IMR-90 (cell line): ENCODE data around the gene SMKR1. TPM values are rescaled to one million over a fixed set of nuclear protein-coding genes. Genes with fewer than 3 reads are reported as not detected.

Experiments
- ATAC-seq: fragments of 200-7000 bp; cut with Tn5 transposase; 2 replicates; pipeline ENCODE4 v1.9.1; 2020; ENCODE audit warnings: low read depth, mild to moderate bottlenecking, moderate library complexity
- BruUV-seq: library from RNA; stranded (reverse); fragments of 400-500 nt; replicated peaks from 2 replicates; lab custom pipeline; 2021; lab: Mats Ljungman, UMichigan
- CTCF ChIA-PET: fragments of 300-600 bp; formaldehyde crosslinking; extraction: SDS; loops from one replicate; lab custom pipeline; 2021; ENCODE audit warnings: antibody characterized with exemption; lab: Yijun Ruan, JAX
- POLR2A ChIA-PET: fragments of 300-600 bp; sonication (Branson Sonifier 250); formaldehyde crosslinking; loops from one replicate; lab custom pipeline; 2022; ENCODE audit warnings: antibody characterized with exemption; ENCODE audit not compliant: unreplicated experiment; lab: Charles Lee
- DNase-seq: peaks from one replicate; pipeline ENCODE4 v3.0.0; 2013
- H2AFZ ChIP-seq: replicated peaks from 2 replicates; pipeline ENCODE3; 2013; ENCODE audit warnings: low read length, mild to moderate bottlenecking; ENCODE audit not compliant: poor library complexity
- H2AK5ac ChIP-seq: 2 replicates; pipeline ENCODE4 v1.6.1; 2013; ENCODE audit warnings: low read depth, low read length, inconsistent platforms
- H2AK9ac ChIP-seq: replicated peaks from 2 replicates; pipeline ENCODE3; 2013; ENCODE audit warnings: mild to moderate bottlenecking, low read depth, low read length, moderate library complexity; ENCODE audit not compliant: poor library complexity
- H2BK120ac ChIP-seq: 2 replicates; pipeline ENCODE4 v1.6.1; 2013; ENCODE audit warnings: low read depth, low read length, inconsistent platforms
- H2BK15ac ChIP-seq: 3 replicates; pipeline ENCODE4 v1.6.1; 2013; ENCODE audit warnings: low read depth, low read length, inconsistent platforms
- H2BK20ac ChIP-seq: 2 replicates; pipeline ENCODE4 v1.6.1; 2013; ENCODE audit warnings: low read depth, mild to moderate bottlenecking, inconsistent platforms, low read length, moderate library complexity
- H2BK5ac ChIP-seq: 2 replicates; pipeline ENCODE4 v1.6.1; 2013; ENCODE audit warnings: mild to moderate bottlenecking, low read depth, low read length, inconsistent platforms; ENCODE audit not compliant: poor library complexity, severe bottlenecking
- H3K14ac ChIP-seq: replicated peaks from 2 replicates; pipeline ENCODE4 v1.6.1; 2013; ENCODE audit warnings: low read depth, low read length, inconsistent platforms
- H3K18ac ChIP-seq: 2 replicates; pipeline ENCODE4 v1.6.1; 2013; ENCODE audit warnings: low read depth, low read length, control low read depth
- H3K23ac ChIP-seq: 2 replicates; pipeline ENCODE4 v1.6.1; 2013; ENCODE audit warnings: low read depth, low read length, inconsistent platforms
- H3K27ac ChIP-seq: 2 replicates; pipeline ENCODE4 v1.5.1; 2013; ENCODE audit warnings: mild to moderate bottlenecking, control low read depth, low read length; ENCODE audit not compliant: insufficient read depth
- H3K27me3 ChIP-seq: 2 replicates; pipeline ENCODE4 v1.6.1; 2013; ENCODE audit warnings: low read length; ENCODE audit not compliant: control insufficient read depth, insufficient read depth
- H3K36me3 ChIP-seq: 2 replicates; pipeline ENCODE4 v1.6.1; 2013; ENCODE audit warnings: low read length, mixed read lengths; ENCODE audit not compliant: control insufficient read depth, insufficient read depth
- H3K4ac ChIP-seq: 2 replicates; pipeline ENCODE4 v1.6.1; 2013; ENCODE audit warnings: low read depth, low read length, inconsistent platforms
- H3K4me1 ChIP-seq: 2 replicates; pipeline ENCODE4 v1.6.1; 2013; ENCODE audit warnings: low read length, mixed read lengths; ENCODE audit not compliant: control insufficient read depth, insufficient read depth
- H3K4me2 ChIP-seq: 2 replicates; pipeline ENCODE4 v1.6.1; 2013; ENCODE audit warnings: low read depth, mild to moderate bottlenecking, control low read depth, low read length, moderate library complexity
- H3K4me3 ChIP-seq: 2 replicates; pipeline ENCODE4 v1.5.1; 2013; ENCODE audit warnings: low read depth, mild to moderate bottlenecking, control low read depth, low read length, moderate library complexity; ENCODE audit not compliant: insufficient read depth
- H3K56ac ChIP-seq: 2 replicates; pipeline ENCODE4 v1.6.1; 2013; ENCODE audit warnings: low read length, inconsistent platforms; ENCODE audit not compliant: insufficient read depth; ENCODE audit errors: extremely low read depth
- H3K79me1 ChIP-seq, 2 experiments: 2 replicates each; pipeline ENCODE4 v1.6.1; 2013; ENCODE audit warnings: low read length in 2 of 2, inconsistent platforms in 1 of 2, low read depth in 1 of 2
- H3K9ac ChIP-seq: 2 replicates; pipeline ENCODE4 v1.6.1; 2013; ENCODE audit warnings: low read depth, low read length, control low read depth
- H3K9me1 ChIP-seq: 2 replicates; pipeline ENCODE4 v1.6.1; 2013; ENCODE audit warnings: low read length, inconsistent platforms; ENCODE audit not compliant: insufficient read depth
- H3K9me3 ChIP-seq: 2 replicates; pipeline ENCODE4 v1.6.1; 2013; ENCODE audit warnings: low read length; ENCODE audit not compliant: control insufficient read depth, insufficient read depth
- H4K20me1 ChIP-seq: 2 replicates; pipeline ENCODE4 v1.6.1; 2013; ENCODE audit warnings: low read length, inconsistent platforms; ENCODE audit not compliant: insufficient read depth
- H4K5ac ChIP-seq: 2 replicates; pipeline ENCODE4 v1.6.1; 2013; ENCODE audit warnings: mild to moderate bottlenecking, low read depth, low read length, control low read depth
- H4K8ac ChIP-seq, 2 experiments: 2 replicates each; pipeline ENCODE4 v1.6.1; 2013; ENCODE audit warnings: low read depth in 2 of 2, low read length in 2 of 2, control low read depth in 1 of 2, inconsistent platforms in 1 of 2
- H4K91ac ChIP-seq: 2 replicates; pipeline ENCODE4 v1.6.1; 2013; ENCODE audit warnings: low read depth, low read length, inconsistent platforms; ENCODE audit not compliant: insufficient read depth
- BHLHE40 ChIP-seq: fragments of 150-350 bp; IDR thresholded peaks from 2 replicates; pipeline ENCODE4 v1.6.1; 2016; ENCODE audit warnings: mild to moderate bottlenecking, low read depth, low read length
- CEBPB ChIP-seq: IDR thresholded peaks from 2 replicates; pipeline ENCODE4 v1.6.1; 2012; ENCODE audit warnings: low read depth, low read length, improper control_type of control experiment
- MAFK ChIP-seq: IDR thresholded peaks from 2 replicates; pipeline ENCODE4 v1.6.1; 2012; ENCODE audit warnings: low read depth, low read length, improper control_type of control experiment
- MAZ ChIP-seq: IDR thresholded peaks from 2 replicates; pipeline ENCODE4 v1.6.1; 2012; ENCODE audit warnings: low read depth, mild to moderate bottlenecking, low read length, improper control_type of control experiment, moderate library complexity, borderline replicate concordance
- MXI1 ChIP-seq: IDR thresholded peaks from 2 replicates; pipeline ENCODE4 v1.6.1; 2012; ENCODE audit warnings: low read depth, mild to moderate bottlenecking, low read length, moderate library complexity, borderline replicate concordance
- RAD21 ChIP-seq: IDR thresholded peaks from 2 replicates; pipeline ENCODE4 v1.6.1; 2012; ENCODE audit warnings: low read length, improper control_type of control experiment
- RCOR1 ChIP-seq: IDR thresholded peaks from 2 replicates; pipeline ENCODE4 v1.6.1; 2012; ENCODE audit warnings: mild to moderate bottlenecking, low read length, improper control_type of control experiment; ENCODE audit not compliant: insufficient replicate concordance
- RFX5 ChIP-seq: IDR thresholded peaks from 2 replicates; pipeline ENCODE4 v1.8.0; 2012; ENCODE audit warnings: low read depth, mild to moderate bottlenecking, low read length, moderate library complexity
- SMC3 ChIP-seq: fragments of 150-350 bp; IDR thresholded peaks from 2 replicates; pipeline ENCODE4 v1.6.1; 2016; ENCODE audit warnings: low read depth, mild to moderate bottlenecking, antibody characterized with exemption, low read length, moderate library complexity
- WGBS, 2 experiments: methylation state at CpG; one replicate each; pipeline versions ENCODE4 v1.1.5 to v1.1.7; 2013; ENCODE audit warnings: missing lambda C conversion rate in 2 of 2; ENCODE audit not compliant: insufficient read length in 1 of 2; ENCODE audit errors: extremely low coverage in 2 of 2; 5-methylcytosine and 5-hydroxymethylcytosine counted together
- dilution Hi-C: fragments of 300-500 bp; cut with HindIII; formaldehyde crosslinking; loops from one replicate; pipeline ENCODE4 v1.14.3; 2018; ENCODE audit warnings: low sequenced_read_pairs; ENCODE audit not compliant: unreplicated experiment
- in situ Hi-C: fragments of 300-500 bp; cut with MboI; formaldehyde crosslinking; loops from 3 replicates; pipeline ENCODE4 v1.14.3; 2019; ENCODE audit warnings: low sequenced_read_pairs, inconsistent platforms, mixed read lengths
- intact Hi-C: fragments of 100-400 bp; cut with micrococcal nuclease; formaldehyde crosslinking; loops from 2 replicates; pipeline ENCODE4 v1.10.0; 2022
- polyA plus RNA-seq, 3 experiments: library from polyadenylated mRNA; depleted of rRNA; stranded (reverse); fragments of >200 nt; gene quantifications; 2 replicates each; pipeline ENCODE4 v1.2.3, GENCODE V29; 2012; ENCODE audit warnings: low replicate concordance in 1 of 3
- total RNA-seq: library from RNA; depleted of rRNA; stranded (reverse); fragments of >200 nt; gene quantifications from 2 replicates; pipeline ENCODE4 v1.2.3, GENCODE V29; 2012
- TF ChIP-seq, protein P1 (sequence below): fragments of 150-350 bp; IDR thresholded peaks from 2 replicates; pipeline ENCODE4 v1.6.1; 2017; ENCODE audit warnings: mild to moderate bottlenecking, antibody characterized with exemption, low read length, low read depth
- TF ChIP-seq, protein P2 (sequence below): conservative IDR thresholded peaks from 2 replicates; pipeline ENCODE4 v1.5.1; 2012; ENCODE audit warnings: mild to moderate bottlenecking, low read depth, low read length, improper control_type of control experiment

SMKR1 gene
- total and polyA plus RNA-seq, 2 of the 4 experiments (the other 2 are of a cell fraction), result 0.26 TPM; not detected in 1

DNA sequence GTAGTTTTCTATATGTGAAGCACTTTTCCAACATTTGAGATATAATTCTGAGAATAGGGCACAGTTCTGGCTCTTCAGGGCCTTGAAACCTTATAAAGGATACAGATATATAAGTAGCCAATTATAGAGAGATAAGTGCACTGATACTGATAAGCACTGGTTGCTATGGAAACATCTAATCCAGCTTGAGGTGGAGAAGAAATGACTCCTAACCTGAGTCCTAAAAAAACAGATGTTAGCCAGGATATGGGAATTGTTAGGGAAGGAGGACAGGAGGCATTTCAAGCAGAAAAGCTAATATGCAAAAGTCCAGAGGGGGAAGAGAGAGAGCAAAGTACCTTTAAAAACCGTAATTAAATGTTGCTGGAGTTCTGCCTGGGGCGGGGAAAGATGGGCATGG, 37.3 kb upstream of the SMKR1 start:
- CTCF ChIA-PET, result interaction anchor here (1.1 to 1.6 kb wide), 2 partner anchors 97 to 148 kb away, joined by 3 to 4 read pairs; no protein-coding TSS in a partner anchor
- Histone ChIP-seq H2BK20ac (no peak overlapping the region), H3K23ac (no peak overlapping the region), H3K9me3 (no peaks in the 10 kb centered on the region), H2AFZ (no peak overlapping the region), H3K9me1 (peaks cover 5% of the 10 kb centered on the region), H2BK120ac (no peak overlapping the region), H3K9ac (no peak overlapping the region), H2BK15ac (no peak overlapping the region), H2AK9ac (no peak overlapping the region), H2BK5ac (no peak overlapping the region), H3K18ac (no peak overlapping the region), H3K56ac (no peak overlapping the region), H3K27ac (no peak overlapping the region), H3K4me2 (no peak overlapping the region), H3K4me3 (no peak overlapping the region), H3K14ac (no peak overlapping the region), H4K5ac (no peak overlapping the region), H3K36me3 (no peaks in the 10 kb centered on the region; the same call in 1 of the 2 replicates), H3K4ac (no peak overlapping the region), H3K79me1 (no peaks in the 10 kb centered on the region), H4K8ac (no peak overlapping the region), H2AK5ac (no peak overlapping the region), H3K27me3 (no peaks in the 10 kb centered on the region), H4K20me1 (no peaks in the 10 kb centered on the region), H4K91ac (no peak overlapping the region), H3K4me1 (no peaks in the 10 kb centered on the region; the same call in 1 of the 2 replicates)
- BruUV-seq, result no TSS peak
- POLR2A ChIA-PET, result no interaction called here
- no CpG with 5 or more reads among the region's 2 CpGs for WGBS, 2 experiments
- dilution Hi-C loops (no loop called here), in situ Hi-C loops (no loop called here), intact Hi-C loops (no loop called here)
- TF ChIP-seq CEBPB, result no peak
- TF ChIP-seq RCOR1, result no peak
- no peak for TF ChIP-seq MAZ
- TF ChIP-seq BHLHE40, result no peak
- TF ChIP-seq MXI1, result no peak
- TF ChIP-seq RFX5, result no peak
- TF ChIP-seq RAD21, result no peak
- TF ChIP-seq MAFK, result no peak
- TF ChIP-seq, protein P1, sequence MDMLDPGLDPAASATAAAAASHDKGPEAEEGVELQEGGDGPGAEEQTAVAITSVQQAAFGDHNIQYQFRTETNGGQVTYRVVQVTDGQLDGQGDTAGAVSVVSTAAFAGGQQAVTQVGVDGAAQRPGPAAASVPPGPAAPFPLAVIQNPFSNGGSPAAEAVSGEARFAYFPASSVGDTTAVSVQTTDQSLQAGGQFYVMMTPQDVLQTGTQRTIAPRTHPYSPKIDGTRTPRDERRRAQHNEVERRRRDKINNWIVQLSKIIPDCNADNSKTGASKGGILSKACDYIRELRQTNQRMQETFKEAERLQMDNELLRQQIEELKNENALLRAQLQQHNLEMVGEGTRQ, result no peak
- TF ChIP-seq, protein P2, sequence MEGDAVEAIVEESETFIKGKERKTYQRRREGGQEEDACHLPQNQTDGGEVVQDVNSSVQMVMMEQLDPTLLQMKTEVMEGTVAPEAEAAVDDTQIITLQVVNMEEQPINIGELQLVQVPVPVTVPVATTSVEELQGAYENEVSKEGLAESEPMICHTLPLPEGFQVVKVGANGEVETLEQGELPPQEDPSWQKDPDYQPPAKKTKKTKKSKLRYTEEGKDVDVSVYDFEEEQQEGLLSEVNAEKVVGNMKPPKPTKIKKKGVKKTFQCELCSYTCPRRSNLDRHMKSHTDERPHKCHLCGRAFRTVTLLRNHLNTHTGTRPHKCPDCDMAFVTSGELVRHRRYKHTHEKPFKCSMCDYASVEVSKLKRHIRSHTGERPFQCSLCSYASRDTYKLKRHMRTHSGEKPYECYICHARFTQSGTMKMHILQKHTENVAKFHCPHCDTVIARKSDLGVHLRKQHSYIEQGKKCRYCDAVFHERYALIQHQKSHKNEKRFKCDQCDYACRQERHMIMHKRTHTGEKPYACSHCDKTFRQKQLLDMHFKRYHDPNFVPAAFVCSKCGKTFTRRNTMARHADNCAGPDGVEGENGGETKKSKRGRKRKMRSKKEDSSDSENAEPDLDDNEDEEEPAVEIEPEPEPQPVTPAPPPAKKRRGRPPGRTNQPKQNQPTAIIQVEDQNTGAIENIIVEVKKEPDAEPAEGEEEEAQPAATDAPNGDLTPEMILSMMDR, result no peak
- no peak for TF ChIP-seq SMC3
- ATAC-seq (no peak), DNase-seq (no peak)
